ENCODE results near the gene PPFIBP1. TPM values are rescaled to one million over a fixed set of nuclear protein-coding genes. Genes with fewer than 3 reads are reported as not detected.
"Not testable (repeated sequence)": the region's sequence is repeated elsewhere in the genome, so short reads cannot be mapped to it uniquely, and the experiment has no call there.

PPFIBP1 gene
- total RNA-seq, 1 experiment from 2014 or later = 1.2 TPM

- no peaks in the 10 kb centered on the region for H3K4me1 ChIP-seq (ENCODE audit: low read length)
- H3K9ac ChIP-seq (ENCODE audit: low read length) = no peak overlapping the region
- H3K9me2 ChIP-seq (replicated peaks; ENCODE audit: insufficient read depth, low read length) = no peaks in the 10 kb centered on the region
- no peak overlapping the region for H3K4me3 ChIP-seq (ENCODE audit: low read length)
- DNase-seq = peak; percentile 68
- no peak overlapping the region for H3K27ac ChIP-seq (ENCODE audit: low read length)
- no peaks in the 10 kb centered on the region for H3K36me3 ChIP-seq (ENCODE audit: insufficient read depth, low read length)
- no peaks in the 10 kb centered on the region for H4K20me1 ChIP-seq (ENCODE audit: insufficient read depth, low read depth, low read length)
- H3K27me3 ChIP-seq (ENCODE audit: low read length) = no peaks in the 10 kb centered on the region
- H3K79me2 ChIP-seq (ENCODE audit: low read length) = no peaks in the 10 kb centered on the region
- H2AFZ ChIP-seq (ENCODE audit: low read length) = no peak overlapping the region
- no peak overlapping the region for H3K4me2 ChIP-seq (ENCODE audit: low read depth, low read length, poor library complexity, severe bottlenecking)
- H3K9me3 ChIP-seq (ENCODE audit: low read length) = no peaks in the 10 kb centered on the region
Observed at GRCh38 chr12:27652174-27652763, 128.3 kb downstream of the PPFIBP1 start.

- Histone ChIP-seq H3K4me3 (ENCODE audit: low read length) (no peak overlapping the region), H3K4me2 (ENCODE audit: low read depth, low read length, poor library complexity, severe bottlenecking) (no peak overlapping the region), H3K27ac (ENCODE audit: low read length) (no peak overlapping the region), H3K27me3 (ENCODE audit: low read length) (no peaks in the 10 kb centered on the region), H3K9me3 (ENCODE audit: low read length) (no peaks in the 10 kb centered on the region), H2AFZ (ENCODE audit: low read length) (no peak overlapping the region), H3K79me2 (ENCODE audit: low read length) (no peaks in the 10 kb centered on the region), H3K4me1 (ENCODE audit: low read length) (no peaks in the 10 kb centered on the region), H3K9me2 (replicated peaks; ENCODE audit: insufficient read depth, low read length) (no peaks in the 10 kb centered on the region), H4K20me1 (ENCODE audit: insufficient read depth, low read depth, low read length) (no peaks in the 10 kb centered on the region), H3K9ac (ENCODE audit: low read length) (no peak overlapping the region), H3K36me3 (ENCODE audit: insufficient read depth, low read length) (no peaks in the 10 kb centered on the region)
- DNase-seq = no peak
Observed at GRCh38 chr12:27653661-27654060, 129.7 kb downstream of the PPFIBP1 start.

GRCh38 chr12:27655476-27655875 is 131.5 kb downstream of the PPFIBP1 start:
- not testable (repeated sequence) for H3K36me3 ChIP-seq (ENCODE audit: insufficient read depth, low read length); H3K4me1 ChIP-seq (ENCODE audit: low read length); H3K27me3 ChIP-seq (ENCODE audit: low read length); H3K9ac ChIP-seq (ENCODE audit: low read length); DNase-seq; H3K79me2 ChIP-seq (ENCODE audit: low read length); H4K20me1 ChIP-seq (ENCODE audit: insufficient read depth, low read depth, low read length); H2AFZ ChIP-seq (ENCODE audit: low read length); H3K9me3 ChIP-seq (ENCODE audit: low read length); H3K4me2 ChIP-seq (ENCODE audit: low read depth, low read length, poor library complexity, severe bottlenecking); H3K27ac ChIP-seq (ENCODE audit: low read length); H3K4me3 ChIP-seq (ENCODE audit: low read length); H3K9me2 ChIP-seq (replicated peaks; ENCODE audit: insufficient read depth, low read length)

GRCh38 chr12:27657296-27657695 is 133.3 kb downstream of the PPFIBP1 start:
- H3K27me3 ChIP-seq (ENCODE audit: low read length) = no peaks in the 10 kb centered on the region
- no peak overlapping the region for H3K9ac ChIP-seq (ENCODE audit: low read length)
- H3K9me3 ChIP-seq (ENCODE audit: low read length) = no peaks in the 10 kb centered on the region
- peaks cover 3% of the 10 kb centered on the region; the same call in 1 of the 2 replicates for H3K4me1 ChIP-seq (ENCODE audit: low read length)
- no peak overlapping the region for H2AFZ ChIP-seq (ENCODE audit: low read length)
- no peak overlapping the region for H3K4me3 ChIP-seq (ENCODE audit: low read length)
- H3K79me2 ChIP-seq (ENCODE audit: low read length) = no peaks in the 10 kb centered on the region
- DNase-seq = no peak
- H4K20me1 ChIP-seq (ENCODE audit: insufficient read depth, low read depth, low read length) = no peaks in the 10 kb centered on the region
- H3K27ac ChIP-seq (ENCODE audit: low read length) = no peak overlapping the region
- H3K9me2 ChIP-seq (replicated peaks; ENCODE audit: insufficient read depth, low read length) = no peaks in the 10 kb centered on the region
- no peaks in the 10 kb centered on the region for H3K36me3 ChIP-seq (ENCODE audit: insufficient read depth, low read length)
- no peak overlapping the region for H3K4me2 ChIP-seq (ENCODE audit: low read depth, low read length, poor library complexity, severe bottlenecking)

GRCh38 chr12:27665704-27666103 is 141.7 kb downstream of the PPFIBP1 start:
- no peaks in the 10 kb centered on the region for H3K9me2 ChIP-seq (replicated peaks; ENCODE audit: insufficient read depth, low read length)
- H3K4me2 ChIP-seq (ENCODE audit: low read depth, low read length, poor library complexity, severe bottlenecking) = no peak overlapping the region
- no peak overlapping the region for H3K9ac ChIP-seq (ENCODE audit: low read length)
- no peak overlapping the region for H3K27ac ChIP-seq (ENCODE audit: low read length)
- H3K4me1 ChIP-seq (ENCODE audit: low read length) = peaks cover 3% of the 10 kb centered on the region; the same call in 1 of the 2 replicates
- H3K36me3 ChIP-seq (ENCODE audit: insufficient read depth, low read length) = no peaks in the 10 kb centered on the region
- H3K4me3 ChIP-seq (ENCODE audit: low read length) = no peak overlapping the region
- H2AFZ ChIP-seq (ENCODE audit: low read length) = no peak overlapping the region
- H3K9me3 ChIP-seq (ENCODE audit: low read length) = no peaks in the 10 kb centered on the region
- DNase-seq = no peak
- no peaks in the 10 kb centered on the region for H4K20me1 ChIP-seq (ENCODE audit: insufficient read depth, low read depth, low read length)
- H3K27me3 ChIP-seq (ENCODE audit: low read length) = no peaks in the 10 kb centered on the region
- H3K79me2 ChIP-seq (ENCODE audit: low read length) = no peaks in the 10 kb centered on the region

GRCh38 chr12:27666510-27666909 is 142.5 kb downstream of the PPFIBP1 start:
- Histone ChIP-seq H3K4me1 (ENCODE audit: low read length) (peaks cover 3% of the 10 kb centered on the region; the same call in 1 of the 2 replicates), H2AFZ (ENCODE audit: low read length) (no peak overlapping the region), H3K36me3 (ENCODE audit: insufficient read depth, low read length) (no peaks in the 10 kb centered on the region), H3K79me2 (ENCODE audit: low read length) (no peaks in the 10 kb centered on the region), H3K27ac (ENCODE audit: low read length) (no peak overlapping the region), H3K27me3 (ENCODE audit: low read length) (no peaks in the 10 kb centered on the region), H3K9me2 (replicated peaks; ENCODE audit: insufficient read depth, low read length) (no peaks in the 10 kb centered on the region), H3K4me3 (ENCODE audit: low read length) (no peak overlapping the region), H3K9ac (ENCODE audit: low read length) (no peak overlapping the region), H4K20me1 (ENCODE audit: insufficient read depth, low read depth, low read length) (no peaks in the 10 kb centered on the region), H3K4me2 (ENCODE audit: low read depth, low read length, poor library complexity, severe bottlenecking) (no peak overlapping the region), H3K9me3 (ENCODE audit: low read length) (no peaks in the 10 kb centered on the region)
- no peak for DNase-seq

- Histone ChIP-seq H3K27ac (ENCODE audit: low read length) (no peak overlapping the region), H3K79me2 (ENCODE audit: low read length) (no peaks in the 10 kb centered on the region), H3K4me3 (ENCODE audit: low read length) (no peak overlapping the region), H3K36me3 (ENCODE audit: insufficient read depth, low read length) (no peaks in the 10 kb centered on the region), H4K20me1 (ENCODE audit: insufficient read depth, low read depth, low read length) (no peaks in the 10 kb centered on the region), H3K9ac (ENCODE audit: low read length) (no peak overlapping the region), H3K9me3 (ENCODE audit: low read length) (no peaks in the 10 kb centered on the region), H3K4me1 (ENCODE audit: low read length) (no peaks in the 10 kb centered on the region), H3K27me3 (ENCODE audit: low read length) (no peaks in the 10 kb centered on the region), H2AFZ (ENCODE audit: low read length) (no peak overlapping the region), H3K9me2 (replicated peaks; ENCODE audit: insufficient read depth, low read length) (no peaks in the 10 kb centered on the region), H3K4me2 (ENCODE audit: low read depth, low read length, poor library complexity, severe bottlenecking) (no peak overlapping the region)
- no peak for DNase-seq
Observed at GRCh38 chr12:27667540-27667939, 143.5 kb downstream of the PPFIBP1 start.

GRCh38 chr12:27672051-27672450 is 148.0 kb downstream of the PPFIBP1 start:
- no peak overlapping the region for H3K4me2 ChIP-seq (ENCODE audit: low read depth, low read length, poor library complexity, severe bottlenecking)
- no peaks in the 10 kb centered on the region for H3K79me2 ChIP-seq (ENCODE audit: low read length)
- H3K4me1 ChIP-seq (ENCODE audit: low read length) = no peaks in the 10 kb centered on the region
- H3K9ac ChIP-seq (ENCODE audit: low read length) = no peak overlapping the region
- H3K4me3 ChIP-seq (ENCODE audit: low read length) = no peak overlapping the region
- no peak for DNase-seq
- no peaks in the 10 kb centered on the region for H3K27me3 ChIP-seq (ENCODE audit: low read length)
- H3K9me2 ChIP-seq (replicated peaks; ENCODE audit: insufficient read depth, low read length) = no peaks in the 10 kb centered on the region
- H2AFZ ChIP-seq (ENCODE audit: low read length) = no peak overlapping the region
- no peaks in the 10 kb centered on the region for H3K9me3 ChIP-seq (ENCODE audit: low read length)
- H3K27ac ChIP-seq (ENCODE audit: low read length) = no peak overlapping the region
- no peaks in the 10 kb centered on the region for H4K20me1 ChIP-seq (ENCODE audit: insufficient read depth, low read depth, low read length)
- no peaks in the 10 kb centered on the region for H3K36me3 ChIP-seq (ENCODE audit: insufficient read depth, low read length)

- H3K4me1 ChIP-seq (ENCODE audit: low read length) = no peaks in the 10 kb centered on the region
- no peaks in the 10 kb centered on the region for H3K36me3 ChIP-seq (ENCODE audit: insufficient read depth, low read length)
- no peak for DNase-seq
- H2AFZ ChIP-seq (ENCODE audit: low read length) = no peak overlapping the region
- no peak overlapping the region for H3K9ac ChIP-seq (ENCODE audit: low read length)
- no peak overlapping the region for H3K4me2 ChIP-seq (ENCODE audit: low read depth, low read length, poor library complexity, severe bottlenecking)
- H3K79me2 ChIP-seq (ENCODE audit: low read length) = no peaks in the 10 kb centered on the region
- no peaks in the 10 kb centered on the region for H3K9me3 ChIP-seq (ENCODE audit: low read length)
- H4K20me1 ChIP-seq (ENCODE audit: insufficient read depth, low read depth, low read length) = no peaks in the 10 kb centered on the region
- no peak overlapping the region for H3K4me3 ChIP-seq (ENCODE audit: low read length)
- no peaks in the 10 kb centered on the region for H3K9me2 ChIP-seq (replicated peaks; ENCODE audit: insufficient read depth, low read length)
- H3K27ac ChIP-seq (ENCODE audit: low read length) = no peak overlapping the region
- no peaks in the 10 kb centered on the region for H3K27me3 ChIP-seq (ENCODE audit: low read length)
Observed at GRCh38 chr12:27672643-27673042, 148.6 kb downstream of the PPFIBP1 start.
